HCT116 (cell line): Measurements from ENCODE around the gene DPYD. TPM values are rescaled to one million over a fixed set of nuclear protein-coding genes. Genes with fewer than 3 reads are reported as not detected.

Source experiments
- ATAC-seq: fragments of 200-7000 bp; cut with Tn5 transposase; 2 replicates; pipeline ENCODE4 v1.9.1; 2020; ENCODE audit warnings: mild to moderate bottlenecking, moderate library complexity
- BruUV-seq: library from RNA; stranded (reverse); fragments of 400-500 nt; replicated peaks from 2 replicates; lab custom pipeline; 2021; lab: Mats Ljungman, UMichigan
- CTCF ChIA-PET: fragments of 300-600 bp; sonication (Branson Sonifier 250); formaldehyde crosslinking; loops from one replicate; lab custom pipeline; 2021; ENCODE audit warnings: antibody characterized with exemption; lab: Charles Lee
- POLR2A ChIA-PET: fragments of 300-600, 350-600 bp; sonication (Branson Sonifier 250); formaldehyde crosslinking; loops from one replicate; lab custom pipeline; 2021; ENCODE audit warnings: antibody characterized with exemption; lab: Charles Lee
- RAD21 ChIA-PET, 2 experiments: fragments of 300-600 bp; sonication (Branson Sonifier 250); formaldehyde crosslinking; loops; one replicate each; lab custom pipeline; 2023; ENCODE audit warnings: low total read pairs in 2 of 2; ENCODE audit not compliant: uncharacterized antibody in 2 of 2, unreplicated experiment in 2 of 2, low non-redundant PET in 1 of 2; lab: Charles Lee
- DNase-seq: peaks from one replicate; pipeline ENCODE4 v3.0.0-alpha.2; 2010; ENCODE audit warnings: low read depth, low spot score
- H2AFZ ChIP-seq: fragments of 200-600 bp; shearing (Covaris generic), sonication (generic); 2 replicates; pipeline ENCODE4 v1.6.1; 2017; ENCODE audit warnings: low read depth, mixed run types, mixed read lengths, antibody characterized with exemption, low read length; ENCODE audit not compliant: poor library complexity, severe bottlenecking
- H3K27ac ChIP-seq: 2 replicates; pipeline ENCODE4 v1.5.1; 2012; ENCODE audit warnings: low read depth, low read length
- H3K27me3 ChIP-seq: fragments of 200-600 bp; sonication (generic); 2 replicates; pipeline ENCODE4 v1.6.1; 2016; ENCODE audit warnings: mixed run types, low read length, mixed read lengths; ENCODE audit not compliant: insufficient read depth
- H3K36me3 ChIP-seq, 2 experiments: fragments of 200-500 bp in 1 of 2; fragments of 200-600 bp in 1 of 2; sonication (Bioruptor generic) in 1 of 2; sonication (generic) in 1 of 2; 2 replicates each; pipeline versions ENCODE4 v1.5.1 to v1.6.1; 2014 to 2016; ENCODE audit warnings: low read length in 2 of 2, inconsistent platforms in 1 of 2, mixed read lengths in 1 of 2, mixed run types in 1 of 2; ENCODE audit not compliant: insufficient read depth in 2 of 2, control insufficient read depth in 1 of 2
- H3K4me1 ChIP-seq, 2 experiments: fragments of 200-600 bp in 1 of 2; sonication (generic) in 1 of 2; 2 replicates each; pipeline versions ENCODE4 v1.5.1 to v1.6.1; 2012 to 2017; ENCODE audit warnings: low read length in 2 of 2, inconsistent platforms in 1 of 2, mild to moderate bottlenecking in 1 of 2, mixed read lengths in 1 of 2, mixed run types in 1 of 2, moderate library complexity in 1 of 2; ENCODE audit not compliant: insufficient read depth in 2 of 2, control insufficient read depth in 1 of 2
- H3K4me2 ChIP-seq: fragments of 200-600 bp; sonication (generic); 2 replicates; pipeline ENCODE4 v1.6.1; 2017; ENCODE audit warnings: mixed run types, low read length, mixed read lengths
- H3K4me3 ChIP-seq, 2 experiments: fragments of 200-600 bp in 1 of 2; sonication (generic) in 1 of 2; replicated peaks in 1 of 2; 2 replicates each; pipeline ENCODE4 v1.5.1; 2011 to 2016; ENCODE audit warnings: low read length in 2 of 2, control low read depth in 1 of 2, low read depth in 1 of 2, mild to moderate bottlenecking in 1 of 2, mixed read lengths in 1 of 2, mixed run types in 1 of 2
- H3K79me2 ChIP-seq: fragments of 200-600 bp; sonication (generic); 2 replicates; pipeline ENCODE4 v1.6.1; 2017; ENCODE audit warnings: mild to moderate bottlenecking, mixed run types, low read length, moderate library complexity, mixed read lengths; ENCODE audit not compliant: insufficient read depth
- H3K9ac ChIP-seq: fragments of 200-600 bp; sonication (generic); 2 replicates; pipeline ENCODE4 v1.6.1; 2016; ENCODE audit warnings: low read length, mixed read lengths
- H3K9me2 ChIP-seq: fragments of 200-600 bp; sonication (generic), shearing (Covaris generic); 2 replicates; pipeline ENCODE4 v1.6.1; 2017; ENCODE audit warnings: mixed run types, mild to moderate bottlenecking, moderate library complexity; ENCODE audit not compliant: insufficient read depth
- H3K9me3 ChIP-seq, 2 experiments: fragments of 200-500 bp in 1 of 2; fragments of 200-600 bp in 1 of 2; sonication (Bioruptor generic) in 1 of 2; sonication (generic) in 1 of 2; 2 replicates each; pipeline ENCODE4 v1.6.1; 2014 to 2017; ENCODE audit warnings: low read length in 2 of 2, mixed read lengths in 2 of 2, inconsistent platforms in 1 of 2, low read depth in 1 of 2, mild to moderate bottlenecking in 1 of 2, mixed run types in 1 of 2, moderate library complexity in 1 of 2; ENCODE audit not compliant: control insufficient read depth in 1 of 2, insufficient read depth in 1 of 2
- H4K20me1 ChIP-seq: fragments of 200-600 bp; sonication (generic), shearing (Covaris generic); 2 replicates; pipeline ENCODE4 v1.6.1; 2017; ENCODE audit warnings: mixed run types, mild to moderate bottlenecking, moderate library complexity; ENCODE audit not compliant: insufficient read depth
- ATF3 ChIP-seq: IDR thresholded peaks from 2 replicates; pipeline ENCODE4 v1.6.1; 2012
- CBX3 ChIP-seq: IDR thresholded peaks from 2 replicates; pipeline ENCODE4 v1.6.1; 2012; ENCODE audit warnings: low read depth
- CTCF ChIP-seq, 3 experiments: fragments of 200-600 bp in 1 of 3; sonication (generic) in 1 of 3; IDR thresholded peaks in 2 of 3; conservative IDR thresholded peaks in 1 of 3; 2 replicates each; pipeline ENCODE4 v1.5.1; 2012 to 2017; ENCODE audit warnings: low read depth in 2 of 3, low read length in 2 of 3, antibody characterized with exemption in 1 of 3, borderline replicate concordance in 1 of 3, control low read depth in 1 of 3, mild to moderate bottlenecking in 1 of 3, mixed read lengths in 1 of 3, mixed run types in 1 of 3, moderate library complexity in 1 of 3; ENCODE audit not compliant: insufficient read depth in 1 of 3
- EGR1 ChIP-seq: IDR thresholded peaks from 2 replicates; pipeline ENCODE4 v1.6.1; 2012; ENCODE audit warnings: low read depth
- ELF1 ChIP-seq: IDR thresholded peaks from 2 replicates; pipeline ENCODE4 v1.6.1; 2012; ENCODE audit warnings: low read depth, borderline replicate concordance
- EZH2phosphoT487 ChIP-seq: fragments of 200-600 bp; IDR thresholded peaks from 2 replicates; pipeline ENCODE4 v1.6.1; 2018; ENCODE audit warnings: antibody characterized with exemption, borderline replicate concordance
- FOSL1 ChIP-seq: IDR thresholded peaks from 2 replicates; pipeline ENCODE4 v1.6.1; 2012; ENCODE audit warnings: low read depth
- JUND ChIP-seq: IDR thresholded peaks from 2 replicates; pipeline ENCODE4 v1.6.1; 2012
- MAX ChIP-seq: IDR thresholded peaks from 2 replicates; pipeline ENCODE4 v1.6.1; 2012
- POLR2A ChIP-seq: IDR thresholded peaks from 2 replicates; pipeline ENCODE4 v1.7.0; 2011; ENCODE audit warnings: borderline replicate concordance; ENCODE audit not compliant: insufficient read depth, insufficient read length; ENCODE audit errors: extremely low read depth
- RAD21 ChIP-seq: IDR thresholded peaks from 2 replicates; pipeline ENCODE4 v1.6.1; 2012; ENCODE audit warnings: low read depth, mild to moderate bottlenecking
- SP1 ChIP-seq: IDR thresholded peaks from 2 replicates; pipeline ENCODE4 v1.6.1; 2012; ENCODE audit warnings: low read depth
- SRF ChIP-seq: IDR thresholded peaks from 2 replicates; pipeline ENCODE4 v1.6.1; 2012; ENCODE audit warnings: low read depth
- YY1 ChIP-seq: IDR thresholded peaks from 2 replicates; pipeline ENCODE4 v1.6.1; 2011; ENCODE audit warnings: low read length, low read depth, moderate library complexity, mild to moderate bottlenecking; ENCODE audit not compliant: insufficient replicate concordance; ENCODE audit errors: extremely low read depth
- ZBTB33 ChIP-seq: IDR thresholded peaks from 2 replicates; pipeline ENCODE4 v1.6.1; 2011; ENCODE audit warnings: mild to moderate bottlenecking, low read length, moderate library complexity; ENCODE audit not compliant: insufficient replicate concordance; ENCODE audit errors: extremely low read depth
- ZFX ChIP-seq: fragments of 450-650 bp; IDR thresholded peaks from 2 replicates; pipeline ENCODE4 v1.6.1; 2017
- ZNF274 ChIP-seq: fragments of 200-500 bp; sonication (Bioruptor generic); IDR thresholded peaks from 2 replicates; pipeline ENCODE4 v1.6.1; 2014; ENCODE audit warnings: mild to moderate bottlenecking, low read depth, low read length, inconsistent platforms
- intact Hi-C: fragments of 100-400 bp; cut with micrococcal nuclease; formaldehyde crosslinking; loops from 2 replicates; pipeline ENCODE4 v1.10.0; 2022
- total RNA-seq: library from RNA; stranded (reverse); gene quantifications from one replicate; pipeline ENCODE4 v1.2.1, GENCODE V29; 2021; ENCODE audit not compliant: unreplicated experiment

The DPYD gene
- total RNA-seq, 1 experiment from 2014 or later: 1.7 TPM

GRCh38 chr1:97254731-97255463, 665.9 kb downstream of the DPYD start:
- TF ChIP-seq ZBTB33 (no peak), EGR1 (no peak), ATF3 (no peak), FOSL1 (no peak), MAX (no peak), JUND (no peak), EZH2phosphoT487 (no peak), CTCF (IDR thresholded peaks at IDR 0.05 in 2 of 3, conservative IDR thresholded peaks at IDR 0.05 in 1 of 3; ENCODE audit: borderline replicate concordance in 1 of 3, insufficient read depth in 1 of 3, low read depth in 2 of 3, low read length in 2 of 3) (no peak), ELF1 (no peak), ZFX (no peak), CBX3 (no peak), SRF (no peak), SP1 (no peak), YY1 (no peak), ZNF274 (no peak), RAD21 (no peak), POLR2A (no peak)
- Histone ChIP-seq H3K4me3 (no peak overlapping the region), H3K9me3 (no peaks in the 10 kb centered on the region), H4K20me1 (no peaks in the 10 kb centered on the region), H3K4me1 (no peaks in the 10 kb centered on the region), H3K27me3 (no peaks in the 10 kb centered on the region), H2AFZ (no peak overlapping the region), H3K9ac (no peak overlapping the region), H3K36me3 (no peaks in the 10 kb centered on the region), H3K27ac (no peak overlapping the region), H3K9me2 (no peaks in the 10 kb centered on the region), H3K4me2 (no peak overlapping the region), H3K79me2 (no peaks in the 10 kb centered on the region)
- no peak for DNase-seq
- ChIA-PET RAD21 (no interaction called here), CTCF (interaction anchor here (2.2 kb wide), 1 partner anchor 11 kb away, joined by 14 read pairs; no protein-coding TSS in a partner anchor), POLR2A (no interaction called here)
- no peak for ATAC-seq
- intact Hi-C loops: no loop called here
- no TSS peak for BruUV-seq
